Smooth muscle cell (in vitro differentiated cells): ENCODE measurements around the gene HLA-B. TPM values are rescaled to one million over a fixed set of nuclear protein-coding genes. Genes with fewer than 3 reads are reported as not detected.
"Not testable (repeated sequence)": the region's sequence is repeated elsewhere in the genome, so short reads cannot be mapped to it uniquely, and the experiment has no call there.

Source experiments
- DNase-seq: peaks from one replicate; lab custom pipeline; 2025; ENCODE audit not compliant: unreplicated experiment; lab: John Stamatoyannopoulos, UW
- H2AFZ ChIP-seq: fragments of 200-600 bp; sonication (generic); 2 replicates; pipeline ENCODE4 v1.6.0; 2016; ENCODE audit warnings: antibody characterized with exemption, low read depth, mild to moderate bottlenecking
- H3F3A ChIP-seq: fragments of 200-600 bp; sonication (generic); 2 replicates; pipeline ENCODE4 v1.6.0; 2017; ENCODE audit warnings: antibody characterized with exemption, low read depth
- H3K27ac ChIP-seq: fragments of 200-600 bp; sonication (generic); 2 replicates; pipeline ENCODE4 v1.5.1; 2016; ENCODE audit warnings: low read depth, mild to moderate bottlenecking
- H3K27me3 ChIP-seq: fragments of 200-600 bp; sonication (generic); 2 replicates; pipeline ENCODE4 v1.6.1; 2016; ENCODE audit warnings: low read depth, mild to moderate bottlenecking
- H3K36me3 ChIP-seq: fragments of 200-600 bp; sonication (generic); 2 replicates; pipeline ENCODE4 v1.5.1; 2016; ENCODE audit warnings: low read depth
- H3K4me1 ChIP-seq: fragments of 200-600 bp; sonication (generic); 2 replicates; pipeline ENCODE4 v1.5.1; 2016; ENCODE audit warnings: low read depth
- H3K4me2 ChIP-seq: fragments of 200-600 bp; sonication (generic); 2 replicates; pipeline ENCODE4 v1.6.0; 2016; ENCODE audit warnings: mild to moderate bottlenecking
- H3K4me3 ChIP-seq: fragments of 200-600 bp; sonication (generic); 2 replicates; pipeline ENCODE4 v1.5.1; 2016; ENCODE audit warnings: mild to moderate bottlenecking
- H3K79me2 ChIP-seq: fragments of 200-600 bp; sonication (generic); 2 replicates; pipeline ENCODE4 v1.6.0; 2016; ENCODE audit warnings: low read depth, mild to moderate bottlenecking
- H3K9ac ChIP-seq: fragments of 200-600 bp; sonication (generic); 2 replicates; pipeline ENCODE4 v1.6.0; 2016; ENCODE audit warnings: low read depth
- H3K9me3 ChIP-seq: fragments of 200-600 bp; sonication (generic); replicated peaks from 2 replicates; pipeline ENCODE4 v1.5.1; 2016; ENCODE audit warnings: low read depth
- H4K20me1 ChIP-seq: fragments of 200-600 bp; sonication (generic); 2 replicates; pipeline ENCODE4 v1.6.0; 2016; ENCODE audit warnings: low read depth
- WGBS: methylation state at CpG from one replicate; pipeline ENCODE4 v1.1.7; 2016; ENCODE audit warnings: low lambda C conversion rate; 5-methylcytosine and 5-hydroxymethylcytosine counted together
- polyA plus RNA-seq: library from polyadenylated mRNA; unstranded; fragments of >200 nt; fragmentation: Nextera tagmentation; extraction: Ambion mirVana; gene quantifications from 2 replicates; pipeline ENCODE4 v1.2.1, GENCODE V29; 2016
- total RNA-seq: library from RNA; depleted of rRNA; stranded (reverse); fragments of >200 nt; gene quantifications from 2 replicates; pipeline ENCODE4 v1.2.3, GENCODE V29; 2014
- TF ChIP-seq, protein P1 (sequence below): fragments of 200-600 bp; sonication (generic); IDR thresholded peaks from 2 replicates; pipeline ENCODE4 v1.5.1; 2017; ENCODE audit warnings: borderline replicate concordance, mild to moderate bottlenecking, antibody characterized with exemption; ENCODE audit not compliant: insufficient read depth, poor library complexity, severe bottlenecking

The HLA-B gene
- total and polyA plus RNA-seq, 2 experiments from 2014 or later = 646 to 2,794 TPM

DNA sequence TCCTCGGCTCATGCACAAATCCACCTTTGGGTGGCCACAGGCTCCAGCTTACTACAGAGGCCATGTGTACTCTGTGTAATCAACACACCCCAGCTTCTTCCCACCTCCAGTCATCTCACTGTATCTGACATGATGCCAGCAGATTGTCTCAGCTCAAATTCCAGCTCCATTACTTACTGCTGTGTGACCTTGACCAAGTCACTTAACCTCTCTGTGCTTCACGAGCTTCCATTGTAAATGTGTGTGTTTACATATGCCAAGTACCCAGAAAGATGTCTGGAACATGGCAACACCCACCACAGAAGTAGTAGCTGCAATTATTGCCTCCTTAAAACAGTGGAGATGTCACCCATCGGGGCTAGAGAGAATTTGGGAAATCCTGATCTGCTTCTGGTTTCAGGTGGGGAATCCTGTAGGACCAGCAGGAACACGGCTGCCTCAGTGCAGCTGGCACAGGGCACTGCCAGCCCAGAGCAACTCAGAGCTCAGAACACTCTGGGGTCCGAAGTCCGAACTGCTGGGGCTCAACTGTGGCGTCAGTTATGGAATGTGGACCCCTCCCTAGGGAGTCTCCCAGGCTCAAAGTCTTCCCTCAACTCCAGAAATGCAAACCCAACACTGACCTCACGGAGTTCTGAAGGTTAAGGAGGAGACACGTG is 21.2 kb upstream of the HLA-B start:
- Histone ChIP-seq H3K4me1 (no peaks in the 10 kb centered on the region), H3F3A (no peaks in the 10 kb centered on the region), H2AFZ (no peak overlapping the region), H3K9me3 (no peaks in the 10 kb centered on the region), H3K36me3 (no peaks in the 10 kb centered on the region), H3K27ac (no peak overlapping the region), H3K4me2 (no peak overlapping the region), H3K9ac (no peak overlapping the region), H3K4me3 (no peak overlapping the region), H4K20me1 (no peaks in the 10 kb centered on the region), H3K27me3 (peaks cover 14% of the 10 kb centered on the region), H3K79me2 (no peaks in the 10 kb centered on the region)
- DNase-seq = no peak
- TF ChIP-seq, protein P1, sequence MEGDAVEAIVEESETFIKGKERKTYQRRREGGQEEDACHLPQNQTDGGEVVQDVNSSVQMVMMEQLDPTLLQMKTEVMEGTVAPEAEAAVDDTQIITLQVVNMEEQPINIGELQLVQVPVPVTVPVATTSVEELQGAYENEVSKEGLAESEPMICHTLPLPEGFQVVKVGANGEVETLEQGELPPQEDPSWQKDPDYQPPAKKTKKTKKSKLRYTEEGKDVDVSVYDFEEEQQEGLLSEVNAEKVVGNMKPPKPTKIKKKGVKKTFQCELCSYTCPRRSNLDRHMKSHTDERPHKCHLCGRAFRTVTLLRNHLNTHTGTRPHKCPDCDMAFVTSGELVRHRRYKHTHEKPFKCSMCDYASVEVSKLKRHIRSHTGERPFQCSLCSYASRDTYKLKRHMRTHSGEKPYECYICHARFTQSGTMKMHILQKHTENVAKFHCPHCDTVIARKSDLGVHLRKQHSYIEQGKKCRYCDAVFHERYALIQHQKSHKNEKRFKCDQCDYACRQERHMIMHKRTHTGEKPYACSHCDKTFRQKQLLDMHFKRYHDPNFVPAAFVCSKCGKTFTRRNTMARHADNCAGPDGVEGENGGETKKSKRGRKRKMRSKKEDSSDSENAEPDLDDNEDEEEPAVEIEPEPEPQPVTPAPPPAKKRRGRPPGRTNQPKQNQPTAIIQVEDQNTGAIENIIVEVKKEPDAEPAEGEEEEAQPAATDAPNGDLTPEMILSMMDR = no peak
- WGBS = 73% methylated on average over 9 of the region's 9 CpGs

GRCh38 chr6:31377029-31377428 is 20.1 kb upstream of the HLA-B start:
- no peak overlapping the region for H3K4me2 ChIP-seq
- no peak overlapping the region for H3K27ac ChIP-seq
- TF ChIP-seq, protein P1 = no peak
- 63% methylated on average over 3 of the region's 4 CpGs for WGBS
- no peak overlapping the region for H3K4me3 ChIP-seq
- DNase-seq = no peak
- no peak overlapping the region for H3K9ac ChIP-seq
- no peaks in the 10 kb centered on the region for H3K4me1 ChIP-seq
- H2AFZ ChIP-seq = no peak overlapping the region
- H3K36me3 ChIP-seq = no peaks in the 10 kb centered on the region
- H3K27me3 ChIP-seq = peaks cover 14% of the 10 kb centered on the region
- no peaks in the 10 kb centered on the region for H3K79me2 ChIP-seq
- no peaks in the 10 kb centered on the region for H3K9me3 ChIP-seq
- no peaks in the 10 kb centered on the region for H4K20me1 ChIP-seq
- no peaks in the 10 kb centered on the region for H3F3A ChIP-seq

- H3K9ac ChIP-seq = no peak overlapping the region
- H3K4me1 ChIP-seq = no peaks in the 10 kb centered on the region
- no peaks in the 10 kb centered on the region for H4K20me1 ChIP-seq
- no peak overlapping the region for H3K4me2 ChIP-seq
- H2AFZ ChIP-seq = no peak overlapping the region
- H3K36me3 ChIP-seq = no peaks in the 10 kb centered on the region
- no peaks in the 10 kb centered on the region for H3K79me2 ChIP-seq
- no peaks in the 10 kb centered on the region for H3K9me3 ChIP-seq
- no peaks in the 10 kb centered on the region for H3F3A ChIP-seq
- no peak overlapping the region for H3K4me3 ChIP-seq
- TF ChIP-seq, protein P1 = no peak
- no peak overlapping the region for H3K27ac ChIP-seq
- H3K27me3 ChIP-seq = peaks cover 14% of the 10 kb centered on the region
- no peak for DNase-seq
Observed at GRCh38 chr6:31375699-31376098, 18.7 kb upstream of the HLA-B start.

- no CpG with 5 or more reads among the region's 8 CpGs for WGBS
Observed at GRCh38 chr6:31374118-31374517, 17.1 kb upstream of the HLA-B start.

More at GRCh38 chr6:31374118-31374517, 17.1 kb upstream of the HLA-B start:
- not testable (repeated sequence) for H3K9ac ChIP-seq, H3F3A ChIP-seq, H3K4me3 ChIP-seq, H2AFZ ChIP-seq, H3K79me2 ChIP-seq, H3K27ac ChIP-seq, H3K4me1 ChIP-seq, DNase-seq, H3K4me2 ChIP-seq, H3K36me3 ChIP-seq, H4K20me1 ChIP-seq, H3K9me3 ChIP-seq
- H3K27me3 ChIP-seq = peaks cover 21% of the 10 kb centered on the region
